Hepatocyte (in vitro differentiated cells): ENCODE data around the gene FOXL1.

Experiments used
- EZH2 ChIP-seq: fragments of 200-600 bp; sonication (generic); IDR thresholded peaks from 2 replicates; pipeline ENCODE4 v1.6.1; 2016; ENCODE audit warnings: antibody characterized with exemption, mild to moderate bottlenecking, borderline replicate concordance
- EZH2phosphoT487 ChIP-seq: fragments of 200-600 bp; sonication (generic); IDR thresholded peaks from one replicate; pipeline ENCODE4 v1.6.1; 2018; ENCODE audit warnings: antibody characterized with exemption, mild to moderate bottlenecking, low read depth, moderate library complexity; ENCODE audit not compliant: unreplicated experiment, severe bottlenecking
- TF ChIP-seq, protein P1 (sequence below): fragments of 200-600 bp; sonication (generic); IDR thresholded peaks from 2 replicates; pipeline ENCODE4 v1.5.1; 2016; ENCODE audit warnings: antibody characterized with exemption, mild to moderate bottlenecking; ENCODE audit not compliant: poor library complexity

GRCh38 chr16:86590501-86591144 lies 12.3 kb downstream of the FOXL1 start:
- no peak for TF ChIP-seq EZH2
- TF ChIP-seq, protein P1, sequence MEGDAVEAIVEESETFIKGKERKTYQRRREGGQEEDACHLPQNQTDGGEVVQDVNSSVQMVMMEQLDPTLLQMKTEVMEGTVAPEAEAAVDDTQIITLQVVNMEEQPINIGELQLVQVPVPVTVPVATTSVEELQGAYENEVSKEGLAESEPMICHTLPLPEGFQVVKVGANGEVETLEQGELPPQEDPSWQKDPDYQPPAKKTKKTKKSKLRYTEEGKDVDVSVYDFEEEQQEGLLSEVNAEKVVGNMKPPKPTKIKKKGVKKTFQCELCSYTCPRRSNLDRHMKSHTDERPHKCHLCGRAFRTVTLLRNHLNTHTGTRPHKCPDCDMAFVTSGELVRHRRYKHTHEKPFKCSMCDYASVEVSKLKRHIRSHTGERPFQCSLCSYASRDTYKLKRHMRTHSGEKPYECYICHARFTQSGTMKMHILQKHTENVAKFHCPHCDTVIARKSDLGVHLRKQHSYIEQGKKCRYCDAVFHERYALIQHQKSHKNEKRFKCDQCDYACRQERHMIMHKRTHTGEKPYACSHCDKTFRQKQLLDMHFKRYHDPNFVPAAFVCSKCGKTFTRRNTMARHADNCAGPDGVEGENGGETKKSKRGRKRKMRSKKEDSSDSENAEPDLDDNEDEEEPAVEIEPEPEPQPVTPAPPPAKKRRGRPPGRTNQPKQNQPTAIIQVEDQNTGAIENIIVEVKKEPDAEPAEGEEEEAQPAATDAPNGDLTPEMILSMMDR, result no peak
- TF ChIP-seq EZH2phosphoT487, result no peak
